HG03460 (cell line): ENCODE measurements around the gene RBM28.

Source experiments
- ATAC-seq: cut with Tn5 transposase; IDR thresholded peaks from one replicate; pipeline ENCODE4 v1.9.1; 2021; ENCODE audit not compliant: unreplicated experiment

RBM28 gene

DNA sequence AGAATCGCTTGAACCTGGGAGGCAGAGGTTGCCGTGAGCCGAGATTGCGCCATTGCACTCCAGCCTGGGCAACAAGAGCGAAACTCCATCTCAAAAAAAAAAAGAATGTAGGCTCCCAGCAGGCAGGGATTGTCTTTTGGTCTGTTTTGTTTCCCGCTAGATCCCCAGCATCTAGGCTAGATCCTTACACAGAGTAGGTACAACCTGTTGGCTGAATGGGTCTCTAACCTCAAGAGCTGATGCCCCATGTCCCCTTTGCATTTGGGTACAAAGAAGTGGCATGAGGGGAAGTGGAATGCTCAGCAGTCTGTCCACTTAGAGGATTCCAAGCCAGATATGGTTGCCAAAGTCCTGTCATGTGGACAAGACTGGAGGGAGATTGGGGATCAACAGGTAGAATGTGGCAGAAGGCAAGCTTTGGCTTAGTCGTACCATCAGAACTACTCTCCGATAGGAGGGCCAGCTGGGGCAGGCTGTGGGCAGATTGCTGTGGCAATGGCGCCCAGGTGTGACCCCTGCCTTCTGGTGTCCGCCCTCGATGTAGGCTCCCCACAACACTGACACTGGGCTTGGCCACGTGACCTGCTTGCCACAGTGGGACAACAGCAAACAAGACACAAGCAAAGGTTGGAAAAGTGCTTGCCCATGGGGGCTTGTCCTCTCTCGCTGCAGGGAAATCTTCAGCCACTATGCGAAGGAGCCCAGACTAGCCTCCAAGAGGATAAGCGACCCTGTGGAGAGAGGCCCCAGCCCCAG lies 81.3 kb downstream of the RBM28 start:
- ATAC-seq = no peak

DNA sequence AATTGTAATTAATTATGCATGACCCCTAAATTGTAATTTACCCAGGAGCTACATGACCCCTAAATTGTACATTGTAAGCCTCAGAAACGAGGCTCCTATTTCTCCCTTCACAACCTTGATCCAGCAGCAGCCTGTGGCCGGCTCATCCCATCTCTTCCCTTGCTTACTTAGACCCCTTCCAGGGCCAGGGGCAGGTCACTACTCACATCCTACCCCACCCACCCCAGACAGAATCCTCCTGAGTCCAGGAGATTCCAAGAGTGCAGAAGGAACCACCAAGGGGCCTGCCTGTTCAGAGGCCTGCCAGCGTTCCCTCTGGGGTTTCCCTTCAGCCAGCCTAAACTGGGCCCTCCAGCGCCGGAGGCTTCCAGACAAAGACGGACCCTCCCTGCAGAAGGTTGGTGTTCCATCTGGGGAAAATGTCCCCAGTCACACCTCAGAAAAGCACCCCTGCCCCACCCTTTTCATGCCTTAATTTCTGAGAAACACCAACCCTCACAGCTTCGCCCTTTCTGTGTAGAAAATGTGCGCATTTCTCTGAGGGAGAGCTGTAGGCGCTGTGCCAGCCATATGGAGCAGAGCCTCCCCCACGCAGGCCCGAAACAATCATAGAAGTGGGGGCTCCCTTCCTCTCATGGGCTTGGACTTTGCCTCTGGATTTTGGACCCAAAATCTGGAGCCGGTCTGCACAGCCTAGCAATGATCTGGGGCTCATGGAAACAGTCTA lies 83.5 kb downstream of the RBM28 start:
- ATAC-seq = no peak

DNA sequence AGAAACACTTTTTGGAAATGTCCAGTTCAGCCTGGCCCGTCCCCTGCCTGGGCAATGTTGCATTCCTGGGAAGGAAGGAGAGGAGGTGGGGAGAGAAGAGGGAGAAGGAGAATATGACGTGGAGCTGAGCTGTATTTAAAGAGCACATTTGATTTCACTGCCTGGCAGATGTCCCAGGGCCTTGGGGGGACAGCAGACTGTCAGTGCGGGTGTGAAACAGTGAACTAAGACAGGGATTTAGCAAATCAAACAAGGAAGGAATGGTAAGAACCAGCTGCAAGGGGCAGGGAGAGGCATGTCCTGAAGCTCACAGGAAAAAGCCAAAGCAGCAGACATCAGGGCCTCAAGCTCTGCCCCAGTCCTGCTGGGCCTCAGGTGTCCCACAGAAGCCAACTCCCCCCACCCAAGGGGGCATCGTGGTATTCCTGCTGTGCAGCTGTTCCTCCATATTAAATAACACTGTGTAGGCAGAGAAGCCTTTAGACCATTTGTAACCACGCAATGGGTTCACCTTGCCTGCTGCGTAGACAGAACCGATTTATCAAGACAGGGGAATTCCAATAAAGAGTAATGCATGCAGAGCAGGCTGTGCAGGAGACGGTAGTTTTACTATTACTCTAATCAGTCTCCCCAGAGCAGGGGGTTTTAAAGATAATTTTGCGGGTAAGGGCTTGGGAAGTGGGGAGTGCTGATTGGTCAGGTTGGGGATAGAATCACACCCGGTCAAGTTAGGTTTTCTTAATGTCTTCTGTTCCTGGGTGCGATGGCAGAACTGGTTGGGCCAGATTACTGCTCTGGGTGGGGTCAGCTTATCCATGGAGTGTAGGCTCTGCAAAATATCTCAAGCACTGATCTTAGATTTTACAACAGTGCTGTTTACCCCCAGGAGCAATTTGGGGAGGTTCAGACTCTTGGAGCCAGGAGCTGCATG lies 84.3 kb downstream of the RBM28 start:
- ATAC-seq = no peak

GRCh38 chr7:128257458-128257857 lies 86.2 kb downstream of the RBM28 start:
- no peak for ATAC-seq

- ATAC-seq = no peak
Observed at GRCh38 chr7:128255271-128255670, 88.4 kb downstream of the RBM28 start.

DNA sequence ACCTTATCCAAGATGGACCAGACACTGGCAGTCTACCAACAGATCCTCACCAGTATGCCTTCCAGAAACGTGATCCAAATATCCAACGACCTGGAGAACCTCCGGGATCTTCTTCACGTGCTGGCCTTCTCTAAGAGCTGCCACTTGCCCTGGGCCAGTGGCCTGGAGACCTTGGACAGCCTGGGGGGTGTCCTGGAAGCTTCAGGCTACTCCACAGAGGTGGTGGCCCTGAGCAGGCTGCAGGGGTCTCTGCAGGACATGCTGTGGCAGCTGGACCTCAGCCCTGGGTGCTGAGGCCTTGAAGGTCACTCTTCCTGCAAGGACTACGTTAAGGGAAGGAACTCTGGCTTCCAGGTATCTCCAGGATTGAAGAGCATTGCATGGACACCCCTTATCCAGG lies 89.2 kb downstream of the RBM28 start:
- no peak for ATAC-seq

- ATAC-seq = no peak
Observed at GRCh38 chr7:128253701-128254100, 90.0 kb downstream of the RBM28 start.

- ATAC-seq = no peak
Observed at GRCh38 chr7:128251337-128251736, 92.4 kb downstream of the RBM28 start.
